Subcutaneous adipose tissue (tissue), 4 donors: Measurements from ENCODE around the gene ELL2. TPM values are rescaled to one million over a fixed set of nuclear protein-coding genes. Genes with fewer than 3 reads are reported as not detected.

Experiments
- CTCF ChIP-seq: fragments of 450-650 bp; IDR thresholded peaks from one replicate; pipeline ENCODE4 v1.5.1; 2016; ENCODE audit warnings: low read depth, mild to moderate bottlenecking, control low read depth, antibody characterized with exemption, moderate library complexity
- total RNA-seq, 4 donors: library from RNA; depleted of rRNA; stranded (reverse); fragments of >200 nt; gene quantifications; one replicate each; pipeline ENCODE4 v1.1.0, GENCODE V29; 2016

Gene ELL2
- total RNA-seq, 4 donors from 2014 or later = 94.4 to 308 (median 208) TPM

- no peak for TF ChIP-seq CTCF
These were observed 77.7 kb downstream of the ELL2 start for GRCh38 chr5:95884017-95884325.

GRCh38 chr5:95883185-95884016 is 78.2 kb downstream of the ELL2 start:
- TF ChIP-seq CTCF = no peak

- no peak for TF ChIP-seq CTCF
These were observed 79.8 kb downstream of the ELL2 start for GRCh38 chr5:95881833-95882232.

- TF ChIP-seq CTCF = no peak
These were observed 81.3 kb downstream of the ELL2 start for GRCh38 chr5:95880081-95880926.

- TF ChIP-seq CTCF = no peak
These were observed 82.0 kb downstream of the ELL2 start for GRCh38 chr5:95879661-95880060.

GRCh38 chr5:95878417-95879323 is 83.0 kb downstream of the ELL2 start:
- no peak for TF ChIP-seq CTCF
